Inferior parietal cortex (tissue), 1 donor: ENCODE data around the gene TSPOAP1.

ENCODE experiments used
- DNase-seq: peaks from one replicate; pipeline ENCODE4 v3.0.0-alpha.2; 2016; ENCODE audit errors: extremely low spot score

The TSPOAP1 gene

GRCh38 chr17:58328195-58329034 lies at the start of gene TSPOAP1:
Gene TSPOAP1, minus strand, starts transcription at chr17:58328795. Its CDS starts 875 bp downstream, at chr17:58327920.
- no peak for DNase-seq

- DNase-seq: no peak
Measured at GRCh38 chr17:58377661-58378060, 49.1 kb upstream of the TSPOAP1 start.

GRCh38 chr17:58377093-58377601 lies 48.6 kb upstream of the TSPOAP1 start:
- DNase-seq: no peak

- DNase-seq: no peak
Measured at GRCh38 chr17:58376472-58377000, 47.9 kb upstream of the TSPOAP1 start.

- no peak for DNase-seq
Measured at GRCh38 chr17:58375811-58376210, 47.2 kb upstream of the TSPOAP1 start.

GRCh38 chr17:58375256-58375655 lies 46.7 kb upstream of the TSPOAP1 start:
- DNase-seq: no peak

- no peak for DNase-seq
Measured at GRCh38 chr17:58373923-58374322, 45.3 kb upstream of the TSPOAP1 start.

GRCh38 chr17:58373003-58373402 lies 44.4 kb upstream of the TSPOAP1 start:
- no peak for DNase-seq

GRCh38 chr17:58371300-58371950 lies 42.8 kb upstream of the TSPOAP1 start:
- no peak for DNase-seq

GRCh38 chr17:58370716-58371115 lies 42.1 kb upstream of the TSPOAP1 start:
- no peak for DNase-seq

- DNase-seq: no peak
Measured at GRCh38 chr17:58370309-58370708, 41.7 kb upstream of the TSPOAP1 start.

- no peak for DNase-seq
Measured at GRCh38 chr17:58369214-58370031, 40.8 kb upstream of the TSPOAP1 start.

GRCh38 chr17:58368860-58369213 lies 40.2 kb upstream of the TSPOAP1 start:
- DNase-seq: no peak

- no peak for DNase-seq
Measured at GRCh38 chr17:58367461-58367860, 38.9 kb upstream of the TSPOAP1 start.

- no peak for DNase-seq
Measured at GRCh38 chr17:58365980-58366595, 37.5 kb upstream of the TSPOAP1 start.

- no peak for DNase-seq
Measured at GRCh38 chr17:58365185-58365979, 36.8 kb upstream of the TSPOAP1 start.

GRCh38 chr17:58364270-58364942 lies 35.8 kb upstream of the TSPOAP1 start:
- no peak for DNase-seq

- no peak for DNase-seq
Measured at GRCh38 chr17:58363457-58364185, 35.0 kb upstream of the TSPOAP1 start.

- DNase-seq: no peak
Measured at GRCh38 chr17:58362368-58363014, 33.9 kb upstream of the TSPOAP1 start.
